Bronchial epithelial cell (primary cell): ENCODE data around the gene MRPL43. TPM values are rescaled to one million over a fixed set of nuclear protein-coding genes. Genes with fewer than 3 reads are reported as not detected.

Source experiments
- DNase-seq: peaks from one replicate; pipeline ENCODE4 v3.0.0-alpha.2; 2010; ENCODE audit warnings: low read depth
- FAIRE-seq: peaks from 2 replicates; lab custom pipeline; 2011; peaks lifted over from hg19 to GRCh38; lab: Jason Lieb, UNC
- H3K27me3 ChIP-seq: 2 replicates; pipeline ENCODE4 v1.5.1; 2011; ENCODE audit warnings: low read length; ENCODE audit not compliant: control insufficient read depth, insufficient read depth
- H3K36me3 ChIP-seq: 2 replicates; pipeline ENCODE4 v1.5.1; 2011; ENCODE audit warnings: low read length; ENCODE audit not compliant: control insufficient read depth, insufficient read depth
- H3K4me3 ChIP-seq: 2 replicates; pipeline ENCODE4 v1.5.1; 2011; ENCODE audit warnings: mild to moderate bottlenecking, low read depth, low read length, control low read depth
- CTCF ChIP-seq: IDR thresholded peaks from 2 replicates; pipeline ENCODE4 v1.5.1; 2011; ENCODE audit warnings: mild to moderate bottlenecking, moderate library complexity, low read length, control low read depth, inconsistent platforms; ENCODE audit not compliant: insufficient read depth, severe bottlenecking
- total RNA-seq: library from RNA; depleted of rRNA; stranded (reverse); fragments of >200 nt; gene quantifications from 2 replicates; pipeline ENCODE4 v1.2.1, GENCODE V29; 2014

Gene MRPL43
- total RNA-seq, 1 donor from 2014 or later: 73.5 TPM

- FAIRE-seq: no peak
- no peak for DNase-seq
- no peaks in the 10 kb centered on the region for H3K27me3 ChIP-seq
- no peak overlapping the region for H3K4me3 ChIP-seq
- no peak for TF ChIP-seq CTCF
- H3K36me3 ChIP-seq: peaks cover 13% of the 10 kb centered on the region
Observed at GRCh38 chr10:100984672-100985177, 2.6 kb downstream of the MRPL43 start.

GRCh38 chr10:100983868-100984671 is 3.2 kb downstream of the MRPL43 start:
- Histone ChIP-seq H3K27me3 (no peaks in the 10 kb centered on the region), H3K4me3 (no peak overlapping the region), H3K36me3 (peaks cover 8% of the 10 kb centered on the region)
- no peak for DNase-seq
- no peak for TF ChIP-seq CTCF
- FAIRE-seq: no peak

GRCh38 chr10:100982916-100983830 is 4.1 kb downstream of the MRPL43 start:
- no peak for DNase-seq
- Histone ChIP-seq H3K4me3 (no peak overlapping the region), H3K27me3 (no peaks in the 10 kb centered on the region), H3K36me3 (peaks cover 8% of the 10 kb centered on the region)
- TF ChIP-seq CTCF: no peak
- FAIRE-seq: no peak

GRCh38 chr10:100981178-100981772 is 6.0 kb downstream of the MRPL43 start:
- no peak for FAIRE-seq
- Histone ChIP-seq H3K36me3 (peaks cover 8% of the 10 kb centered on the region), H3K4me3 (no peak overlapping the region), H3K27me3 (no peaks in the 10 kb centered on the region)
- DNase-seq: no peak
- TF ChIP-seq CTCF: no peak

- DNase-seq: no peak
- H3K36me3 ChIP-seq: peaks cover 8% of the 10 kb centered on the region
- no peak overlapping the region for H3K4me3 ChIP-seq
- H3K27me3 ChIP-seq: no peaks in the 10 kb centered on the region
- no peak for TF ChIP-seq CTCF
- FAIRE-seq: no peak
Observed at GRCh38 chr10:100980711-100981110, 6.6 kb downstream of the MRPL43 start.
